Prostate gland (tissue), 2 donors: ENCODE results near the gene MEIS2. TPM values are rescaled to one million over a fixed set of nuclear protein-coding genes. Genes with fewer than 3 reads are reported as not detected.

Experiments
- DNase-seq: peaks from one replicate; pipeline ENCODE4 v3.0.0-alpha.2; 2019; ENCODE audit warnings: low spot score
- H3K27ac ChIP-seq, 2 donors: fragments of 200-600 bp; sonication (generic); 2 replicates each; pipeline ENCODE4 v1.5.1; 2017 to 2019
- H3K27me3 ChIP-seq: fragments of 200-600 bp; sonication (generic); replicated peaks from 2 replicates; pipeline ENCODE4 v1.5.1; 2019; ENCODE audit not compliant: insufficient read depth
- H3K36me3 ChIP-seq, 2 donors: fragments of 200-600 bp; sonication (generic); 1 replicate in 1 of 2; 2 replicates in 1 of 2; pipeline versions ENCODE4 v1.5.1 to v1.8.1; 2017 to 2019
- H3K4me1 ChIP-seq: fragments of 200-600 bp; sonication (generic); replicated peaks from 2 replicates; pipeline ENCODE4 v1.5.1; 2019
- H3K4me3 ChIP-seq, 2 donors: fragments of 200-600 bp; sonication (generic); 2 replicates each; pipeline ENCODE4 v1.5.1; 2017 to 2019
- H3K9me3 ChIP-seq: fragments of 200-600 bp; sonication (generic); 2 replicates; pipeline ENCODE4 v1.5.1; 2017
- POLR2A ChIP-seq: fragments of 450-650 bp; IDR thresholded peaks from one replicate; pipeline ENCODE4 v1.6.1; 2016; ENCODE audit warnings: antibody characterized with exemption, mild to moderate bottlenecking
- POLR2AphosphoS5 ChIP-seq: sonication (generic); formaldehyde crosslinking; IDR thresholded peaks from one replicate; pipeline ENCODE4 v1.6.1; 2017; ENCODE audit warnings: antibody characterized with exemption
- WGBS: methylation state at CpG from one replicate; pipeline ENCODE4 v1.1.5; 2018; 5-methylcytosine and 5-hydroxymethylcytosine counted together
- intact Hi-C: fragments of 100-400 bp; cut with DNase I; formaldehyde crosslinking; loops from one replicate; pipeline ENCODE4 v1.14.2; 2022
- total RNA-seq, 2 donors: library from RNA; depleted of rRNA; stranded (reverse); fragments of >200 nt; gene quantifications; one replicate each; pipeline ENCODE4 v1.1.0, GENCODE V29; 2016
- TF ChIP-seq, protein P1 (sequence below), 4 experiments: fragments of 200-600 bp in 2 of 4; fragments of 450-650 bp in 2 of 4; sonication (generic) in 2 of 4; IDR thresholded peaks; 1 replicate in 3 of 4; 2 replicates in 1 of 4; pipeline ENCODE4 v1.5.1; 2016 to 2019; ENCODE audit warnings: antibody characterized with exemption in 4 of 4, mild to moderate bottlenecking in 2 of 4, moderate library complexity in 2 of 4

Gene MEIS2
- total RNA-seq, 2 donors from 2014 or later = 53.4 to 73.2 TPM

DNA sequence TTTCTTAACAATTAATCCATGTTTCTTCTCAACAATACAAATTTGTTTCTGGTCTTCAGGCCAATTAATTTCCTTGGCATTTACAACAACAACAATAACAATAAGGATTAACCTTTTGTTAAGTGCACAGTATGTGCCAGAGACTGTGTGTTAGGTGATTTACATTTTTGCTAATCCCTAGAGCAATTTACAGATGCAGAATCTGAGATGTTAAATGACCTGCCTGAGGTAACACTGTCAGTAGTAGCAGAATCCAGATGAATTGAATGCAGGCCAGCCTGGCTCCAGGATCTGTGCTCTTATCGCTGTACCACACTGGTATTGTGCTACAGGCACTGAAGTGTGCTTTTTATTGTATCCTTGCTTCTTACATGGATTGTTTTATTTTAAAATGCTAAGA lies 122.2 kb downstream of the MEIS2 start:
- Histone ChIP-seq H3K36me3 (no peaks in the 10 kb centered on the region), H3K27me3 (no peaks in the 10 kb centered on the region), H3K27ac (no peak overlapping the region), H3K4me1 (no peaks in the 10 kb centered on the region), H3K9me3 (no peaks in the 10 kb centered on the region), H3K4me3 (no peak overlapping the region)
- 83% methylated on average over 1 of the region's 1 CpG for WGBS
- TF ChIP-seq POLR2AphosphoS5 (no peak), POLR2A (no peak)
- TF ChIP-seq, protein P1, sequence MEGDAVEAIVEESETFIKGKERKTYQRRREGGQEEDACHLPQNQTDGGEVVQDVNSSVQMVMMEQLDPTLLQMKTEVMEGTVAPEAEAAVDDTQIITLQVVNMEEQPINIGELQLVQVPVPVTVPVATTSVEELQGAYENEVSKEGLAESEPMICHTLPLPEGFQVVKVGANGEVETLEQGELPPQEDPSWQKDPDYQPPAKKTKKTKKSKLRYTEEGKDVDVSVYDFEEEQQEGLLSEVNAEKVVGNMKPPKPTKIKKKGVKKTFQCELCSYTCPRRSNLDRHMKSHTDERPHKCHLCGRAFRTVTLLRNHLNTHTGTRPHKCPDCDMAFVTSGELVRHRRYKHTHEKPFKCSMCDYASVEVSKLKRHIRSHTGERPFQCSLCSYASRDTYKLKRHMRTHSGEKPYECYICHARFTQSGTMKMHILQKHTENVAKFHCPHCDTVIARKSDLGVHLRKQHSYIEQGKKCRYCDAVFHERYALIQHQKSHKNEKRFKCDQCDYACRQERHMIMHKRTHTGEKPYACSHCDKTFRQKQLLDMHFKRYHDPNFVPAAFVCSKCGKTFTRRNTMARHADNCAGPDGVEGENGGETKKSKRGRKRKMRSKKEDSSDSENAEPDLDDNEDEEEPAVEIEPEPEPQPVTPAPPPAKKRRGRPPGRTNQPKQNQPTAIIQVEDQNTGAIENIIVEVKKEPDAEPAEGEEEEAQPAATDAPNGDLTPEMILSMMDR (IDR thresholded peaks at IDR 0.05) = no peak
- intact Hi-C loops = no loop called here
- no peak for DNase-seq

DNA sequence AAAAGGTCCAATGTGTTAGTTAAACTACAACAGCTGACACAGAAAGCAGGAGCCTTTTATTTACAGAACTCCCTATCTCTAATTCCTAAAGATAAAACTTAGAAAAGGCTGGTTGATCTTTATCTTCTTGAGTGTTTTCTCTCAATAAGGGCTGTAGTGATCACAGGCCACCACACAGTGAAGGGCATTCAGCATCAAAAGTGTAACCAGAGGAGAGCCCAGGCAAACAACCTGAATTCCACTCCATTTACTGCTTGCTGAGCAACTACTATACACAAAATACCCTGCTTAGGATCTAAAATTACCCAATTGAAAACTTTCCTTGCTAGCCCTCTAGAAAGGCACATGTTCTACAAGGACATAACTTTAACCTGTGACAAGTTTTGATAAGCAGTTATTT lies 122.7 kb downstream of the MEIS2 start:
- no peaks in the 10 kb centered on the region for H3K36me3 ChIP-seq
- intact Hi-C loops = no loop called here
- TF ChIP-seq POLR2AphosphoS5 = no peak
- no peak for TF ChIP-seq POLR2A
- TF ChIP-seq, protein P1 (IDR thresholded peaks at IDR 0.05) = no peak
- no peaks in the 10 kb centered on the region for H3K4me1 ChIP-seq
- H3K9me3 ChIP-seq = no peaks in the 10 kb centered on the region
- no peak for DNase-seq
- no peaks in the 10 kb centered on the region for H3K27me3 ChIP-seq
- H3K4me3 ChIP-seq = no peak overlapping the region
- no peak overlapping the region for H3K27ac ChIP-seq

DNA sequence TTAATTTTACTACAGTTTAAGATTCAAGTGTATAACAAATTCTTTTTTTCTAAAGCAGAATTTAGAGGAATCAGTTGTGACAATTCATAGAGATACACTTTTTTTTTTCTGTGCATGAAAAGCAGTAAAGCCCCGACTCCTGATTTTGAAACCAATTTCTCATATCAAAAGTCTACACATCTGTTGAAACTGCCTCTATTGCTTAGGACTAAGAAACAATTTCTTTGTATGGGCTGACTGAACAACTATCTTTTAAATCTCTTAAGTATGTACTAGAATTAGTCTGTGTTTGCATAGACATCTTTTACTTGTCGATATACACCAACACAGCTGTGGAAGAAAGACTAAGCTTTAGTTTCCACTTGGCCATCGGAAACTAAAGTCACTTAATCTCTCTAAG lies 127.6 kb downstream of the MEIS2 start:
- Histone ChIP-seq H3K4me1 (no peaks in the 10 kb centered on the region), H3K36me3 (no peaks in the 10 kb centered on the region), H3K27ac (no peak overlapping the region), H3K27me3 (no peaks in the 10 kb centered on the region), H3K9me3 (no peaks in the 10 kb centered on the region), H3K4me3 (no peak overlapping the region)
- TF ChIP-seq, protein P1 (IDR thresholded peaks at IDR 0.05) = no peak
- TF ChIP-seq POLR2AphosphoS5 (no peak), POLR2A (no peak)
- no peak for DNase-seq
- intact Hi-C loops = no loop called here
- 93% methylated on average over 3 of the region's 3 CpGs for WGBS

DNA sequence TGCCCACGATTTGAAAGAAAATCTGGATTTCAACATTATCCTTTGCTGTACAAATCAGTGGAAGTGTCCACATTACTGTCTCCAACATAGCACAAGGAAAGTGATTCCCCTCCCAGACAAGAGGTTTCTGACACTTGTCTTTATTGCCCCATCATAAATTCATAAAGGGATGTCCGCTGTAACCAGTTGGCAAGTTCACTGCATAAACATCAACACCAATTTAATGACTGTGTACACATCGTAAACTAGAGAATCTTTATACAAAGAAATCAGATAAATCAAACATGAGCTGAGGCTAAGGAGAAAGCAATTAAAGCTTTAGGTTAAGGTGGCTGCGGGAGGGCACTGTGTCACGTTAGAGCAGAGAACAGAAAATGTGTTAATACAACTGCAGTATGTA lies 129.8 kb downstream of the MEIS2 start:
- TF ChIP-seq, protein P1 (IDR thresholded peaks at IDR 0.05) = no peak
- TF ChIP-seq POLR2A = no peak
- TF ChIP-seq POLR2AphosphoS5 = no peak
- H3K9me3 ChIP-seq = no peaks in the 10 kb centered on the region
- no peak overlapping the region for H3K4me3 ChIP-seq
- intact Hi-C loops = no loop called here
- H3K36me3 ChIP-seq = no peaks in the 10 kb centered on the region
- H3K4me1 ChIP-seq = no peaks in the 10 kb centered on the region
- DNase-seq = no peak
- no peak overlapping the region for H3K27ac ChIP-seq
- WGBS = 33% methylated on average over 5 of the region's 5 CpGs
- H3K27me3 ChIP-seq = no peaks in the 10 kb centered on the region

DNA sequence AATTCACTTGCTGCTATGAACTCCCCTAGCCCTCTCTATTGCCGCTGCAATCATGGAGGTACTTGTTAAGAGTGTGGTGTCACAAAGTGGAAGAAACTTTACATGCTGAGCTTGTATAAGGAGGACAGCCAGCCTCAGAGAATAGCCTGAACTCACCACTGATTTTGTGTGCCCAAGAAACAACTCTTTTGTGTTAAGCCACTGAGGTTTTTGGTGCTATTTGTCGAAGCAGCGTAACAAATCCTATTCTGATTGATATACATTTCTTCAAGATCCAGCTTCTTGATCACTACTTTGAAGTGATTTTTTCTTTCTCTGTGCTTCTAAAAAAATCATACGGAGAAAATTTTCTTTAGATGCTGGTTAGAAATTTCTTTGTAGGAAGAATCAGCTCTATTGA lies 132.4 kb downstream of the MEIS2 start:
- WGBS = 97% methylated on average over 4 of the region's 4 CpGs
- intact Hi-C loops = no loop called here
- TF ChIP-seq, protein P1 (IDR thresholded peaks at IDR 0.05) = no peak
- Histone ChIP-seq H3K4me1 (no peaks in the 10 kb centered on the region), H3K9me3 (no peaks in the 10 kb centered on the region), H3K36me3 (no peaks in the 10 kb centered on the region), H3K27ac (no peak overlapping the region), H3K27me3 (no peaks in the 10 kb centered on the region), H3K4me3 (no peak overlapping the region)
- no peak for DNase-seq
